Anterior cingulate cortex (tissue), 58 donors: ENCODE measurements around the gene FAM228B.
A peak's percentile ranks its signal among the peaks of the same experiment; 100 is the strongest.

ENCODE experiments used
- DNase-seq, 58 donors: peaks; one replicate each; lab custom pipeline; 2025; lab: John Stamatoyannopoulos, UW

Gene FAM228B

DNA sequence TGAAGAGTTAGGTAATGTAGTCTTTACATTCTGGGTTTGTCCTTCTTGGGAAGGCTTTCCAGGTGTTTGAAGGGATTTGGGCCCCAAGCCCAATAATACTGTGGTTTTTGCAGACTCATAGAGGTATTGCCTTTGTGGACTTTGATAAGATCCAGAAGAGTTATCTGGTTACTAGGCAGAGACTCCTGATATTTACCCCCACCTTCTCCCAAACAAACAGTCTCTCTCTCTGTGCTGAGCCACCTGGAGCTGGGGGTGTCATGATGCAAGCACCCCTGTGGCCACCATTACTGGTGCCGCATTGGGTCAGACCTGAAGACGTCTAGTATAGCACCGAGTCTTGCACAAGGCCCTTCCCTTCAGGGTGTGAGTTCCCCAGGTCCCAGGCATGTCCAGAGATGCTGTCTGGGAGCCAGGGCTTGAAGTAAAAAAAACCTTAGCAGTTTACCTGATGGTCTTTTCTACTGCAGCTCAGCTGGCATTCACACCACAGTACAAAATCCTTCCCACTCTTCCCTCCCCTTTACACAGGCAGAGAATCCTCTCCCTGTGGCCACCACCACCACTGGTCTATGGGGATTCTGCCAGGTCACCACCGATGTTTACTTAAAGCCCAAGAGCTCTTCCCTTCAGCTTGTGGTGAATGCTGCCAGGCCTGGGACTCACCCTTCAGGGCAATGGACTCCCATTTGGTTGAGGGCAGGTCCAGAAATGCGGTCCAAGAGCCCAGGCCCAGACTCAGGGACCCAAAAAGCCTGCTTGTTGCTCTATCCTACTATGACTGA, 29.3 kb downstream of the FAM228B start:
- no peak for DNase-seq

- peak in 2 of 58 donors; percentile 4 to 6 for DNase-seq
Observed at GRCh38 chr2:24153478-24153877, 30.2 kb downstream of the FAM228B start.

- DNase-seq = no peak
Observed at GRCh38 chr2:24158131-24158530, 34.9 kb downstream of the FAM228B start.

DNA sequence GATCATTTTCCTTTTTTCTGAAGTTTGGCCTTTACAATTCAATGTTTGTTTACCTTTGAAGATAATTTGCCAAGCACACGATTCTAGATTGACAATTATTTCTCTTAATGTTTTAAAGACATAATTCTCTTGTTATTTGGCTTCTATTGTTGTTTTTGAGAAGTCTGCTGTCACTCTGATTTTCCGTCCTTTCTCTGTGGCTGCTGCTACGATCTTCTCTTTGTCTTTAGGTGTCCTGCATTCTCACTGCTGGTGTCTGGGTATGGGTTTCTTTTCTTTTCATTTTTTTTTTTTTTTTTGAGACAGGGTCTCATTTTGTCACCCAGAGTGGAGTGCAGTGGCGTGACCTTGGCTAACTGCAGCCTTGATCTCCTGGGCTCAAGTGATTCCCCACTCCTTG, 36.4 kb downstream of the FAM228B start:
- DNase-seq = no peak

DNA sequence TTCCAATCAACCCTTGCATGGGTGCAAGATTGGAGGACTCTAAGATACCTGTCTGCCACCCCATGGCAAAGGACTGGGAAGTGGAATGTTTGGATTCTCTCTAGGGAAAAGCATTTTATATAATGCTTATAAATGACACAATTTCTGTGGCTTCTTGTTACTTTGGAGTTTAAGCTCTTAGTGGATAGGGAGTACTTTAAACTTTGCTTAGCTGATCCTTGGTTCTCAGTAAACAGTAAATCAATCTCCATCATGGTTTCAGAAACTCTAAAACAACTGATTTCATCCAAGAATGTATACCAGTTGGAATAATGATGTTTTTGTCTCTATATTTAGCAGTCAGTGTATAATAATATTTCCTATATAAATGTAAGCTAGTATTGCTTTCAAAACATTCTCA, 37.5 kb downstream of the FAM228B start:
- DNase-seq = no peak

DNA sequence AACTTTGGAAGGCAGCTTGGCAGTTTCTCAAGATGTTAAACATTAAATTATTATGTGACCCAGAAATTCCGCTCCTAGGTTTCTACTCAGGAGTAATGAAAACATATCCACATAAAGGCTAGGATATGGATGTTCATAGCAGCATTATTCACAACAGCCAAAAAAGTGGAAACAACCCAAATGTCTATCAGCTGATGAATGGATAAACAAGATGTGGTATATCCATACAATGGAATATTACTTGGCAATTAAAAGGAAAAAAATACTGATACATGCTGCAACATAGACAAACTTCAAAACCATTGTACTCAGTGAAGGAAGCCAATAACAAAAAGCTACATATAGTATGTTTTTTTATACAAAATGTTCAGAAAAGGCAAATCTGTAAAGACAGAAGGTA, 39.2 kb downstream of the FAM228B start:
- DNase-seq = no peak

- no peak for DNase-seq
Observed at GRCh38 chr2:24163186-24163585, 39.9 kb downstream of the FAM228B start.

DNA sequence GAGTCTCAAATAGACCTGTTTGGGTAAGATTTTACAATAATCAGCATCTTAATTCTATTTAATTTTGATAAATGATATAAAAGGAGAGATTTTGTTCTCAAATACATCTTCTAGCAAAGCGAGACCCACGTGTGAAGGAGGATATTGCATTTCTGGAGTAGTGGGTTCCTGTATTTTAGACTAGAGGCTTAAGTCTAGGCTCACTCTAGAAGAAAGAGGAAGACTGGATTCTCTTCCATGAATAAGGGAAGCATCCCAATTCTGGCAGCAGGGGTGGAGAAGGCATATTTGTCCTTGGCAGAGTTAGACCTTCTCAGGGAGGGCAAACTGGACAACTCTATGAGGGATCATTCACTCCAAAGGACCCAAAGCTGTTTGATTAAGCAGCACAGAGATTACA, 40.3 kb downstream of the FAM228B start:
- no peak for DNase-seq

DNA sequence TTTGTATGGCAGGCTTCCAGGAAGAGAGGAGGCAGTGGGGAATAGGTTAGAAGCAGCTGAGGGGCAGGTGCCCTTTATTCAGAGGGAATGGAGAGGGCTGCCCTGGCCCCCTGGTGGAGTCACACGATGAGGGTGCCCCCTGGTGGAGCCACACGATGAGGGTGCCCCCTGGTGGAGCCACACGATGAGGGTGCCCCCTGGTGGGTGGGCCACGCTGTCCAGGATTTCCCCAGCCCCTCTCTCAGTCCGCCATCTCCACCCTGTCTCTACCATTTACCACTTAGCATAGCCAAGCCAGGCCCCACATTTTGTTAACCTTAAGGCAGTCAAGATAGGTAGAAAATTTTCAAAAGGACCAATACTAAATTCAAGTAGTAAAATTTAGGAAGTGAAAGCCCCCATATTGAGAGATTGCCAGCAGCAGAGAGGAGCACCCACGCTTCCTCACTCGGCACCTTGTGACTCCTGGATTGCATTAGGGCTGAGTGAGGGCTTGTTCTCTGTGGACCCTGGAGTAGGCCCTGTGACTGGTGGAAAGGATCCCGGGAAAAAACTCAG, 41.2 kb downstream of the FAM228B start:
- no peak for DNase-seq

GRCh38 chr2:24169023-24169422, 45.8 kb downstream of the FAM228B start:
- no peak for DNase-seq

- DNase-seq = no peak
Observed at GRCh38 chr2:24174851-24175277, 51.6 kb downstream of the FAM228B start, which contains the start of gene FAM228A. TSS of gene FAM228A (plus strand) at chr2:24175053. CDS start at chr2:24175481, 428 bp downstream.

GRCh38 chr2:24175631-24176187, 52.4 kb downstream of the FAM228B start:
- DNase-seq = no peak

DNA sequence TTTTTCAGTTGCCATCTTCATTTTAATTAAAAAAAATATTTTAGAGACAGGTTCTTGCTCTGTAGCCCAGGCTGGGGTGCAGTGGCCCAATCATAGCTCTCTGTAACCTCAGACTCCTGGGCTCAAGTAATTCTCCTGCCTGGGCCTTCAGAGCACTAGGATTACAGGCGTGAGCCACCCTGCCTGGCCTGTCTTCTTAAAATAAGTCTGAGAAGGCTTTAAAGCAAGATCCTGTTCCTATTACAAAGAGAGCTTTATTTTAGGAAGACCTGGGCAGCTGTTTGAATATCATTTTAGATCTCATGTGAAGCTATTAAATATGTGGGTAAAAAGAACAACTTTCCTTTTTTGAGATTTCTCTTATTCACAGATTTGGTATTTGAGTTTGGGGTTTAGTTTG, 53.1 kb downstream of the FAM228B start:
- DNase-seq = no peak

DNA sequence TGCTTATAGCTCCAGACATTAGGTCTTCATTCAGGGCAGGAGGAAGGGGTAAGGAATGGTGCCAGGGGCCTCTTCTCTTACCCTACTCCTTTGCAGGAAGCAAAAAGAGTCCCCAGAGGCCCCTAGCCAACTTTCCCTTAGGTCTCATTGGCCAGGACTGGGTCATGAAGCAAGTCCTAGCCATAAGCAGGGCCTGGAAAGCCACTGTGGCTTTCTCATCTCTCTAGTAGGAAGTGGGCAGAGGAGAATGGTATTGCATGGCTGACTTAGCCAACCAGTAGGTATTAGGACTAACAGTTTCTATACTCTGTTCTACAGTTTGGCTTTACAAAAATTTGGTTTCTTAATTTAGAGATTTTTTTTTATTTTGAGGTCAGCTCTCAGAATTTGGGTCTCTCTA, 56.4 kb downstream of the FAM228B start:
- no peak for DNase-seq

DNA sequence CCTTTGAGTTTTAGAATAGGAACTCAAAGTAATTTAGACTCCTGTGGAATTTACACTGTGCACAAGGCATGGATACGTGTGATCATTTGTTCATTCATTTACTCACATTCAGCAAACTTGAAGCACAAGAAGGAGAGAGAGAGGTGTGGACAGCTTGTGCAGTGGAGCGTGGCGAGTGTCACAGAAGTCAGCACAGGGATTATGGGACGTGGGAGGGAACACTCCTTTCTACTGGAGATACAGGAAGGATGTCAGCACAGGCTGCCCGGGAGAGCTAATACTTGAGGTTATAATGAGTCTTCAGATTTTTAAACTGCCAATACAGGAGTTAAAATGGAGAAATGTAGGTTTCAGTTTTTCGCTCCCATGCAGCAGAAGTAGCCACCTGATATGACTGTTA, 58.6 kb downstream of the FAM228B start:
- DNase-seq = no peak

- no peak for DNase-seq
Observed at GRCh38 chr2:24182507-24182906, 59.2 kb downstream of the FAM228B start.

- DNase-seq = no peak
Observed at GRCh38 chr2:24183366-24184069, 60.2 kb downstream of the FAM228B start.

GRCh38 chr2:24189551-24189950, 66.3 kb downstream of the FAM228B start:
- DNase-seq = no peak

GRCh38 chr2:24190503-24190902, 67.2 kb downstream of the FAM228B start:
- no peak for DNase-seq

- no peak for DNase-seq
Observed at GRCh38 chr2:24191156-24191555, 67.9 kb downstream of the FAM228B start.

DNA sequence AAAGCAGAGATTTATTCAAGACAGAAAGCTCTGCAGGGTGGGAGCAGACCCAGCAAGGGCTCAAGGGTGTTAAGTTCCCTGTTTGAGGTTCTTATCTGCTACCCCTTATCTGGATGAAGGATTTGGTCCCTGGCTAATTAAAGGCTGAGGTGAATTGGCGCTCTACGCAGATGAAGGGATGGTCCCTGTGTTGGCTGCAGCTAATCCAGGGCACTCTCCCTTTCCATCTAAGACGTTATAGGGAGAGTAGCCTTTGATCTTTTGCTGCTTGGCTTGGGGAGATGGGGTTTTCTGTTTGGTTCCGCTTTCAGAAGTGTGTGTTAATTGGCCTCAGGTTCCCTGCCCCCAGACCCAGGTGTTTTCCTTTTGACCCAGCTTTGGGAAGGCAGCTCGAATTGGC, 68.6 kb downstream of the FAM228B start:
- DNase-seq = no peak
